Measurements from ENCODE around the gene ATP5MC2. TPM values are rescaled to one million over a fixed set of nuclear protein-coding genes. Genes with fewer than 3 reads are reported as not detected.

Gene ATP5MC2
- polyA plus RNA-seq, 3 donors, result 498 to 587 (median 522) TPM

GRCh38 chr12:53670308-53670707 is 5.6 kb downstream of the ATP5MC2 start:
- no peaks in the 10 kb centered on the region for H3K27me3 ChIP-seq (ENCODE audit: control insufficient read depth in 2 of 2, insufficient read depth in 2 of 2, low read length in 2 of 2)
- no peaks in the 10 kb centered on the region for H3K9me3 Mint-ChIP-seq
- no peak overlapping the region for H3K27ac ChIP-seq (ENCODE audit: low read depth in 1 of 2, low read length in 2 of 2)
- no peak overlapping the region for H3K4me3 ChIP-seq (replicated peaks in 1 of 3; ENCODE audit: low read depth in 2 of 3, low read length in 3 of 3)
- no peak overlapping the region for H3K27ac Mint-ChIP-seq
- H3K36me3 ChIP-seq (replicated peaks in 1 of 2; ENCODE audit: control insufficient read depth in 1 of 2, insufficient read depth in 2 of 2, low read length in 2 of 2), result peaks cover 62 to 84% of the 10 kb centered on the region in 2 donors
- intact Hi-C loops (cut with micrococcal nuclease), result loop anchor here in 1 of 2 donors (10.0 kb wide), 1 partner anchor 46 kb away; the partner anchor contains the start of gene ATF7
- peaks cover 62% of the 10 kb centered on the region for H3K79me2 ChIP-seq (ENCODE audit: insufficient read depth, low read length)
- TF ChIP-seq CTCF (IDR thresholded peaks at IDR 0.05), result no peak
- no peak overlapping the region for H2AFZ ChIP-seq (ENCODE audit: insufficient read depth, low read depth, low read length, poor library complexity, severe bottlenecking)
- peaks cover 6% of the 10 kb centered on the region in 2 donors for H3K4me1 ChIP-seq (ENCODE audit: control insufficient read depth in 1 of 2, insufficient read depth in 2 of 2, low read length in 2 of 2)
- no peaks in the 10 kb centered on the region for H3K27me3 Mint-ChIP-seq (ENCODE audit: low read depth in 3 of 3)
- peaks cover 56 to 87% of the 10 kb centered on the region in 2 donors for H3K36me3 Mint-ChIP-seq
- peaks cover 16% of the 10 kb centered on the region for H3K4me1 Mint-ChIP-seq
- no peak overlapping the region for H3K9ac ChIP-seq (ENCODE audit: insufficient read depth, low read length, poor library complexity, severe bottlenecking)
- 100% methylated on average over 6 of the region's 7 CpGs for WGBS (ENCODE audit: insufficient coverage)
- H3K9me3 ChIP-seq (replicated peaks in 1 of 2; ENCODE audit: control insufficient read depth in 1 of 2, insufficient read depth in 1 of 2, low read length in 2 of 2), result no peaks in the 10 kb centered on the region
- no peak for DNase-seq
- no peak overlapping the region for H3K4me3 Mint-ChIP-seq
- peaks cover 46% of the 10 kb centered on the region for H4K20me1 ChIP-seq (ENCODE audit: insufficient read depth, low read length)
- no peak overlapping the region for H3K4me2 ChIP-seq (replicated peaks; ENCODE audit: extremely low read depth, low read length, poor library complexity, severe bottlenecking)

GRCh38 chr12:53667080-53667479 is 8.8 kb downstream of the ATP5MC2 start:
- no peaks in the 10 kb centered on the region for H3K4me1 Mint-ChIP-seq
- WGBS (ENCODE audit: insufficient coverage), result no CpG with 5 or more reads among the region's 2 CpGs

More at GRCh38 chr12:53667080-53667479, 8.8 kb downstream of the ATP5MC2 start:
- no peak for DNase-seq
- H2AFZ ChIP-seq (ENCODE audit: insufficient read depth, low read depth, low read length, poor library complexity, severe bottlenecking), result no peak overlapping the region
- Mint-ChIP-seq H3K4me3 (no peak overlapping the region), H3K27ac (no peak overlapping the region), H3K9me3 (peaks cover 0 to 1% (median 0%) of the 10 kb centered on the region in 7 donors), H3K27me3 (ENCODE audit: low read depth in 3 of 3) (no peaks in the 10 kb centered on the region), H3K36me3 (peaks cover 63 to 98% of the 10 kb centered on the region in 2 donors)
- H3K4me3 ChIP-seq (replicated peaks in 1 of 3; ENCODE audit: low read depth in 2 of 3, low read length in 3 of 3), result no peak overlapping the region
- H3K9me3 ChIP-seq (replicated peaks in 1 of 2; ENCODE audit: control insufficient read depth in 1 of 2, insufficient read depth in 1 of 2, low read length in 2 of 2), result no peaks in the 10 kb centered on the region
- TF ChIP-seq CTCF (IDR thresholded peaks at IDR 0.05), result no peak
- H3K4me2 ChIP-seq (replicated peaks; ENCODE audit: extremely low read depth, low read length, poor library complexity, severe bottlenecking), result no peak overlapping the region
- peaks cover 31% of the 10 kb centered on the region for H3K79me2 ChIP-seq (ENCODE audit: insufficient read depth, low read length)
- H3K4me1 ChIP-seq (ENCODE audit: control insufficient read depth in 1 of 2, insufficient read depth in 2 of 2, low read length in 2 of 2), result no peaks in the 10 kb centered on the region
- no peaks in the 10 kb centered on the region for H3K27me3 ChIP-seq (ENCODE audit: control insufficient read depth in 2 of 2, insufficient read depth in 2 of 2, low read length in 2 of 2)
- peaks cover 48% of the 10 kb centered on the region for H4K20me1 ChIP-seq (ENCODE audit: insufficient read depth, low read length)
- peaks cover 79 to 88% of the 10 kb centered on the region in 2 donors for H3K36me3 ChIP-seq (replicated peaks in 1 of 2; ENCODE audit: control insufficient read depth in 1 of 2, insufficient read depth in 2 of 2, low read length in 2 of 2)
- no peak overlapping the region for H3K27ac ChIP-seq (ENCODE audit: low read depth in 1 of 2, low read length in 2 of 2)
- no peak overlapping the region for H3K9ac ChIP-seq (ENCODE audit: insufficient read depth, low read length, poor library complexity, severe bottlenecking)
- intact Hi-C loops (cut with micrococcal nuclease), result no loop called here

All from CD14-positive monocyte (primary cell).